Adipocyte (in vitro differentiated cells): Measurements from ENCODE around the gene MED12.
A peak's percentile ranks its signal among the peaks of the same experiment; 100 is the strongest.

Experiments used
- DNase-seq: peaks from one replicate; pipeline ENCODE4 v3.0.0-alpha.2; 2015; ENCODE audit warnings: low read depth
- H3K27me3 ChIP-seq: replicated peaks from 2 replicates; pipeline ENCODE4 v1.7.0; 2013; ENCODE audit warnings: mild to moderate bottlenecking, low read length, moderate library complexity; ENCODE audit not compliant: control insufficient read depth, insufficient read depth
- H3K36me3 ChIP-seq: 2 replicates; pipeline ENCODE4 v1.7.0; 2013; ENCODE audit warnings: low read length, mild to moderate bottlenecking, moderate library complexity; ENCODE audit not compliant: control insufficient read depth, insufficient read depth, severe bottlenecking
- H3K4me1 ChIP-seq: 2 replicates; pipeline ENCODE4 v1.7.0; 2013; ENCODE audit warnings: mild to moderate bottlenecking, low read length, moderate library complexity; ENCODE audit not compliant: control insufficient read depth, insufficient read depth
- H3K4me3 ChIP-seq: 2 replicates; pipeline ENCODE4 v1.7.0; 2013; ENCODE audit warnings: mild to moderate bottlenecking, low read length, moderate library complexity
- H3K9ac ChIP-seq: 2 replicates; pipeline ENCODE4 v1.7.0; 2013; ENCODE audit warnings: mild to moderate bottlenecking, low read length, moderate library complexity
- H3K9me3 ChIP-seq: 2 replicates; pipeline ENCODE4 v1.7.0; 2013; ENCODE audit warnings: mild to moderate bottlenecking, low read length, moderate library complexity; ENCODE audit not compliant: control insufficient read depth

Gene MED12

GRCh38 chrX:71181558-71181909, 63.1 kb downstream of the MED12 start:
- Histone ChIP-seq H3K36me3 (no peaks in the 10 kb centered on the region), H3K27me3 (peaks cover 16% of the 10 kb centered on the region), H3K4me3 (peak overlapping the region; percentile 86), H3K9ac (peak overlapping the region; percentile 93), H3K4me1 (peaks cover 12% of the 10 kb centered on the region), H3K9me3 (no peaks in the 10 kb centered on the region)
- DNase-seq, result peak; percentile 25

- Histone ChIP-seq H3K4me3 (peak overlapping the region; percentile 86), H3K9ac (peak overlapping the region; percentile 93), H3K36me3 (no peaks in the 10 kb centered on the region), H3K4me1 (peaks cover 12% of the 10 kb centered on the region), H3K27me3 (peaks cover 16% of the 10 kb centered on the region), H3K9me3 (no peaks in the 10 kb centered on the region)
- peak; percentile 95 for DNase-seq
Measured at GRCh38 chrX:71181910-71182799, 63.8 kb downstream of the MED12 start.

- Histone ChIP-seq H3K36me3 (no peaks in the 10 kb centered on the region), H3K4me1 (peaks cover 12% of the 10 kb centered on the region), H3K27me3 (peaks cover 16% of the 10 kb centered on the region), H3K9me3 (no peaks in the 10 kb centered on the region), H3K9ac (peak overlapping the region; percentile 87), H3K4me3 (peak overlapping the region; percentile 86)
- no peak for DNase-seq
Measured at GRCh38 chrX:71182871-71183270, 64.5 kb downstream of the MED12 start.

- Histone ChIP-seq H3K4me1 (peaks cover 12% of the 10 kb centered on the region), H3K4me3 (no peak overlapping the region), H3K9ac (no peak overlapping the region), H3K36me3 (no peaks in the 10 kb centered on the region), H3K27me3 (peaks cover 16% of the 10 kb centered on the region), H3K9me3 (no peaks in the 10 kb centered on the region)
- DNase-seq, result peak; percentile 7
Measured at GRCh38 chrX:71183341-71183740, 64.9 kb downstream of the MED12 start.

- Histone ChIP-seq H3K4me3 (no peak overlapping the region), H3K36me3 (no peaks in the 10 kb centered on the region), H3K9ac (no peak overlapping the region), H3K27me3 (peaks cover 16% of the 10 kb centered on the region), H3K9me3 (no peaks in the 10 kb centered on the region), H3K4me1 (peaks cover 12% of the 10 kb centered on the region)
- DNase-seq, result no peak
Measured at GRCh38 chrX:71184092-71184491, 65.7 kb downstream of the MED12 start.

GRCh38 chrX:71184803-71185495, 66.6 kb downstream of the MED12 start:
- Histone ChIP-seq H3K4me3 (no peak overlapping the region), H3K27me3 (peaks cover 16% of the 10 kb centered on the region), H3K9ac (no peak overlapping the region), H3K4me1 (peaks cover 12% of the 10 kb centered on the region), H3K9me3 (no peaks in the 10 kb centered on the region), H3K36me3 (no peaks in the 10 kb centered on the region)
- no peak for DNase-seq

GRCh38 chrX:71191248-71191647, 72.9 kb downstream of the MED12 start:
- Histone ChIP-seq H3K4me3 (no peak overlapping the region), H3K36me3 (no peaks in the 10 kb centered on the region), H3K9me3 (no peaks in the 10 kb centered on the region), H3K27me3 (peaks cover 7% of the 10 kb centered on the region), H3K9ac (no peak overlapping the region), H3K4me1 (no peaks in the 10 kb centered on the region)
- no peak for DNase-seq
